Measurements from ENCODE around the gene GOLIM4.

- TF ChIP-seq POLR2A (IDR thresholded peaks at IDR 0.05) (no peak), CTCF (IDR thresholded peaks at IDR 0.05) (no peak), POLR2AphosphoS5 (IDR thresholded peaks at IDR 0.05) (no peak), EP300 (IDR thresholded peaks at IDR 0.05) (no peak)
Observed at GRCh38 chr3:167992381-167992780, 103.3 kb downstream of the GOLIM4 start.
